GM18502 (cell line): Measurements from ENCODE around the gene TTC7B.

Experiments used
- ATAC-seq: cut with Tn5 transposase; IDR thresholded peaks from one replicate; pipeline ENCODE4 v1.9.1; 2021; ENCODE audit warnings: mild to moderate bottlenecking; ENCODE audit not compliant: unreplicated experiment, poor library complexity

The TTC7B gene

GRCh38 chr14:90484291-90484690 lies 331.9 kb downstream of the TTC7B start:
- no peak for ATAC-seq

DNA sequence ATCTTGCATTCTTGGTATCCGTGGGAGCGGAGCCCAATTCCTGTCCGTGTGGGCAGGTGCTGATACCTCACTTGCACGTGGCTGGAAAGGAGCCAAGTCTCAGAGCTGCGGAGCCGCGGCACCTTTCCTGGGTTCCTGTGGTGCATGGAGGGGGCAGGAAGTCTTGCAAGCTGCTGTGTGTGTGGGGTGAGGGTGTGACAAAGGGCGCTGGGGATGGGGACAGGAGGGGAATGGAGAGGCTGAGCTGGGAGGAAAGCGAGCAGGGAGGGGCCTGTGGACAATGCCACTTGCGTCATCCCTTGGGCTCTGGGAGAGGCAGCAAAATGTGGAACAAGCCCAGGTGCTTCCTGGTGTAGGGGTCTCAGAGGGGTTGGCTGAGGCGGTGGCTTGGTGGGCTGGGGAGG lies 332.7 kb downstream of the TTC7B start:
- ATAC-seq = no peak

DNA sequence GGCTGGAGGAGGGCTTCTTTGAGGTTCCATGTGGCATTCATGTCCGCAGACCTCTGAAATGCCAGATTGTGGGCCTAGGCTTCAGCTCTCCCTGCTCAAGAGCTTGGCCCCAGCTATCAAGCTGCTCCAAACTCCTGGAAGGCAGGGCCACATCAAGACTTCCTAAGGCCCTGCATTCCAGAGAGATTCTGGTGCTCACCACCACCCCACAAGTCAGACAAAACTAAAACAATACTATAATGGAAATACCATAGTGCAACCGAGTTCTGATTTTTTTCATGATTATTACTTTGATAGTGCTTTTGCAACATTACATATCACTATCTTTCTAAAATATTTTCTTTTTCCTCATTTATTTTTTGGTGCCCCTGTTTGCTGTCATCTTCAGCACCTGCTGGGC lies 333.1 kb downstream of the TTC7B start:
- ATAC-seq = no peak

GRCh38 chr14:90475298-90475697 lies 340.9 kb downstream of the TTC7B start:
- no peak for ATAC-seq
